Activated CD8-positive, alpha-beta memory T cell treated with anti-CD3 and anti-CD28 coated beads for 48 hours (primary cell): ENCODE results near the gene IGF2R.
"Not testable (repeated sequence)": the region's sequence is repeated elsewhere in the genome, so short reads cannot be mapped to it uniquely, and the experiment has no call there.

Experiments
- DNase-seq, 3 experiments: peaks; one replicate each; pipeline ENCODE4 v3.0.0-alpha.2; 2020; ENCODE audit warnings: low read depth in 2 of 3, low spot score in 2 of 3

Gene IGF2R

GRCh38 chr6:159953091-159953601 is 15.7 kb upstream of the IGF2R start:
- DNase-seq = no peak

- DNase-seq = no peak
These were observed 12.9 kb upstream of the IGF2R start for GRCh38 chr6:159955945-159956361.

- DNase-seq = no peak
These were observed 11.7 kb upstream of the IGF2R start for GRCh38 chr6:159957071-159957673.

GRCh38 chr6:159959165-159959975 is 9.5 kb upstream of the IGF2R start:
- no peak for DNase-seq

- no peak for DNase-seq
These were observed 8.9 kb upstream of the IGF2R start for GRCh38 chr6:159959976-159960384.

- DNase-seq = no peak
These were observed 8.4 kb upstream of the IGF2R start for GRCh38 chr6:159960485-159960884.

GRCh38 chr6:159961528-159961927 is 7.4 kb upstream of the IGF2R start:
- DNase-seq = no peak

- DNase-seq = no peak
These were observed 5.8 kb upstream of the IGF2R start for GRCh38 chr6:159963111-159963510.

GRCh38 chr6:159964046-159964445 is 4.8 kb upstream of the IGF2R start:
- no peak for DNase-seq

GRCh38 chr6:159966339-159966738 is 2.5 kb upstream of the IGF2R start:
- DNase-seq = no peak

- no peak for DNase-seq
These were observed 1.9 kb upstream of the IGF2R start for GRCh38 chr6:159966981-159967380.

- DNase-seq = not testable (repeated sequence)
These were observed 1.3 kb upstream of the IGF2R start for GRCh38 chr6:159967621-159968020.

GRCh38 chr6:159969204-159969912 is 476 bp downstream of the IGF2R start:
- DNase-seq = no peak

- no peak for DNase-seq
These were observed 1.0 kb downstream of the IGF2R start for GRCh38 chr6:159969921-159970320.

- DNase-seq = no peak
These were observed 1.8 kb downstream of the IGF2R start for GRCh38 chr6:159970659-159971063.

- DNase-seq = no peak
These were observed 2.7 kb downstream of the IGF2R start for GRCh38 chr6:159971341-159972178.

- no peak for DNase-seq
These were observed 3.8 kb downstream of the IGF2R start for GRCh38 chr6:159972506-159973268.

- no peak for DNase-seq
These were observed 4.5 kb downstream of the IGF2R start for GRCh38 chr6:159973406-159973805.

GRCh38 chr6:159973951-159974350 is 5.1 kb downstream of the IGF2R start:
- DNase-seq = no peak

GRCh38 chr6:159974932-159975331 is 6.0 kb downstream of the IGF2R start:
- DNase-seq = no peak
